Stomach (tissue), 4 donors: ENCODE data around the gene USP34.

ENCODE experiments used
- POLR2A ChIP-seq, 4 donors: fragments of 450-650 bp; IDR thresholded peaks; one replicate each; pipeline ENCODE4 v1.6.1; 2016; ENCODE audit warnings: antibody characterized with exemption in 4 of 4, control low read depth in 2 of 4, mild to moderate bottlenecking in 1 of 4, moderate library complexity in 1 of 4
- TF ChIP-seq, protein P1 (sequence below), 7 experiments: fragments of 450-650 bp in 4 of 7; fragments of 200-600 bp in 3 of 7; sonication (generic) in 3 of 7; IDR thresholded peaks; one replicate each; pipeline ENCODE4 v1.5.1; 2016 to 2019; ENCODE audit warnings: antibody characterized with exemption in 7 of 7, control low read depth in 2 of 7, mild to moderate bottlenecking in 1 of 7

DNA sequence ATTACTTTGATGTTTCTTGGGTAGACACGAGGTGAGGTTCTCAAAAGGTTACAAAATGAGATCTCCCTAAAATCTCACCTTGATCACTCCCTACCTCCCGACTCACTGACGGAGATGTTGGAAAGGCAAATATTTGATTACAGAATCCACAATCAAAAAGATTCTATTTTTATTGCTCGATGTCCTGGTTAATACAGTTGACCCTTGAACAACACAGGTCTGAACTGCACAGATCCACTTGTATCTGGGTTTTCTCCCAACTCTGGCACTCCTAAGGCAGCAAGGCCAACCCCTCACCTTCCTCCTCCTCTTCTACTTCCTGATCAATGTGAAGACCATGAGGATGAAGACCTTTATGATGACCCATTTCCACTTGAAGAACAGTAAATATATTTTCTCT is 183.6 kb downstream of the USP34 start:
- TF ChIP-seq, protein P1, sequence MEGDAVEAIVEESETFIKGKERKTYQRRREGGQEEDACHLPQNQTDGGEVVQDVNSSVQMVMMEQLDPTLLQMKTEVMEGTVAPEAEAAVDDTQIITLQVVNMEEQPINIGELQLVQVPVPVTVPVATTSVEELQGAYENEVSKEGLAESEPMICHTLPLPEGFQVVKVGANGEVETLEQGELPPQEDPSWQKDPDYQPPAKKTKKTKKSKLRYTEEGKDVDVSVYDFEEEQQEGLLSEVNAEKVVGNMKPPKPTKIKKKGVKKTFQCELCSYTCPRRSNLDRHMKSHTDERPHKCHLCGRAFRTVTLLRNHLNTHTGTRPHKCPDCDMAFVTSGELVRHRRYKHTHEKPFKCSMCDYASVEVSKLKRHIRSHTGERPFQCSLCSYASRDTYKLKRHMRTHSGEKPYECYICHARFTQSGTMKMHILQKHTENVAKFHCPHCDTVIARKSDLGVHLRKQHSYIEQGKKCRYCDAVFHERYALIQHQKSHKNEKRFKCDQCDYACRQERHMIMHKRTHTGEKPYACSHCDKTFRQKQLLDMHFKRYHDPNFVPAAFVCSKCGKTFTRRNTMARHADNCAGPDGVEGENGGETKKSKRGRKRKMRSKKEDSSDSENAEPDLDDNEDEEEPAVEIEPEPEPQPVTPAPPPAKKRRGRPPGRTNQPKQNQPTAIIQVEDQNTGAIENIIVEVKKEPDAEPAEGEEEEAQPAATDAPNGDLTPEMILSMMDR (IDR thresholded peaks at IDR 0.05) = no peak
- no peak for TF ChIP-seq POLR2A (IDR thresholded peaks at IDR 0.05)
